ENCODE data around the gene DUOXA2.

Gene DUOXA2

DNA sequence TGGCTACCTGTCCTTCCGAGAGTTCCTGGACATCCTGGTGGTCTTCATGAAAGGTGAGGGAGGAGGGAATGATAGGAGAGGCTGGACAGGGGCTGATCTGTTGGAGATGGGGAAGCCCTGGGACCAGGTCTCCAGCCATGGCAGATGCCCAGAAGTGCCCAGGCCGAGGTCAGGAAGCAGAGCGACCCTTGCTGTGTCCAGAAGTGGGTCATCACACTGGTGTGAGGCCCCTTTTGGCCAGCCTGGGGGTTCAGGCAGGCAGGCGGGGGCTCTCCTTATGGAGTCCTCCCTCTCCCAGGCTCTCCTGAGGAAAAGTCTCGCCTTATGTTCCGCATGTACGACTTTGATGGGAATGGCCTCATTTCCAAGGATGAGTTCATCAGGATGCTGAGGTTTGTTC, 33.5 kb downstream of the DUOXA2 start:
- H3K4me3 Mint-ChIP-seq = no peak overlapping the region
- H3K27me3 Mint-ChIP-seq = no peaks in the 10 kb centered on the region
- no peaks in the 10 kb centered on the region for H3K9me3 Mint-ChIP-seq
- H3K36me3 Mint-ChIP-seq (ENCODE audit: low read depth) = peaks cover 12% of the 10 kb centered on the region
- no peaks in the 10 kb centered on the region for H3K4me1 Mint-ChIP-seq (ENCODE audit: low read depth)
- no peak overlapping the region for H3K27ac Mint-ChIP-seq

DNA sequence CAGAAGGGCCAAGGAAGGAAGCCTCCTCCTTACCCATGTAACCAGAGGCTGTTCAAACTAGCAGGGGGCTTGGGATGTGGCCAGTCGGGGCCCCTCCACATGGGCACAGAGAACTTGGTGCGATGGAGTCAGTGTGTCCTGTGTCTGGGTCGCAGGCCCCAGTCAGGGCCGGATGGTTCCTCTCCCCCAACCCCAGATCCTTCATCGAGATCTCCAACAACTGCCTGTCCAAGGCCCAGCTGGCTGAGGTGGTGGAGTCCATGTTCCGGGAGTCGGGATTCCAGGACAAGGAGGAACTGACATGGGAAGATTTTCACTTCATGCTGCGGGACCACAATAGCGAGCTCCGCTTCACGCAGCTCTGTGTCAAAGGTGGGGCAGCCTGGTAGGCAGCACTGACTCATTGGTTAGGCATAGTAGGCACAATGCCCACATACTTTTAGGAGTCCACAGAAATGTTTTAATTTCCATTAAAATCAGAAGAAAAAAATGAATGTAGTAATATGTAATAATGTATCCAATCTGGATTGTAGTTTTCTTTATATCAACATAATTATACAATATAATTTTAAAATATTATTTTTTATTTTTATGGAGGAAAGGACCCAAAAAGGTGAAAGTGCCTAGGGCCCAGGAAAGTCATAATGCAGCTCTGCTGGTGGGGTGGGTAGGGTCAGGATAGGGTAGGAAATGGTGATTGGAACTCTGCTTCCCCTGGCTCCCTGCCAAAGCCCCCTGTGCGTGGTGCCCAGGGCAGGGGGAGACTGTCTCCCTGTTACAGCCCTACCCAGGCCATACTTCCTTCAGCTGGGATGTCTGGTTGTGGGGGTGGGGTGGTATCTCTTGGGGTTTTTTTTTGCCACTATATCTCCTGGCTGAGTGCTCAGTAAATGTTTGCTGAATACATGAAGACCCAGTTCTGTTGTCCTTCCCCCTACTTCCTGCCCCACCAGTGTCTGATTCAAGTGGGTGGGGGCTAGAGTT, 34.2 kb downstream of the DUOXA2 start:
- Mint-ChIP-seq H3K27ac (no peak overlapping the region), H3K27me3 (no peaks in the 10 kb centered on the region), H3K36me3 (ENCODE audit: low read depth) (peaks cover 12% of the 10 kb centered on the region), H3K4me3 (no peak overlapping the region), H3K4me1 (ENCODE audit: low read depth) (no peaks in the 10 kb centered on the region), H3K9me3 (no peaks in the 10 kb centered on the region)

DNA sequence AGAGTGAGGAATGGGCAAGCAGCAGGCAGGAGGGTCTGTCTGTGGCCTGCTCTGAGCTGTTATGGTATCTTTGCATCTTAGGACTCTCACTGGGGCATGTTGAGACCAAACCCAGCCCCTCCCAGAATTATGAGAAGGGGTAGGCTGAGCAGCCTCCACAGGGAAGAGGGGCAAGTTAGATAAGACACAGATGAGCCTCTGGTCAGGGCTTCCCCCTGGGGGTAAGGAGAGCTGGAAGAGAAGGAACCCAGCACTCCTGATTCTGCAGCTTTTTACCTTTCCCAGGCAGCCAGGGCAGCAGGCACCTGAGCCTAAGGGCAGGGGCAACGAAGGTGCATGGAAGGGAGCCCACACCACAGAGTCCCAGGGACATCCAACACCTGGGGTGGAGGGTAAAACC, 34.9 kb downstream of the DUOXA2 start:
- Mint-ChIP-seq H3K27me3 (no peaks in the 10 kb centered on the region), H3K9me3 (no peaks in the 10 kb centered on the region)

DNA sequence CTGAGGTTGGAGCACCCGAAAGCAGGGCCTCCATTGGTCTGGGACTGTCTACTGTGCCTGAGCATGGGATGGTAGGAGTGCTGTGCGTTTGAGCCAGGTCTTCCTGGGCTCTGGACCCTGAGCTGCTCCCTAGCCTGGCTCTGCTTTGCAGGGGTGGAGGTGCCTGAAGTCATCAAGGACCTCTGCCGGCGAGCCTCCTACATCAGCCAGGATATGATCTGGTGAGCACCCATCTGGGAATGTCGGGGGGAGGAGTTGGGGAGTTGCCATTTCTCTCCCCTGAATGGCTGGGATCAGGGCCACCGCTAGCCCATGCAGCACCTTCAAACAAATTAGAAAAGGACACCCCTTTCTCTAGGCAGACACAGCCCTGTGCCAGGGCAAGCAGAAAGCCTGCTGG, 36.4 kb downstream of the DUOXA2 start:
- H3K4me1 Mint-ChIP-seq (ENCODE audit: low read depth) = no peaks in the 10 kb centered on the region
- no peaks in the 10 kb centered on the region for H3K27me3 Mint-ChIP-seq
- H3K9me3 Mint-ChIP-seq = no peaks in the 10 kb centered on the region
- H3K36me3 Mint-ChIP-seq (ENCODE audit: low read depth) = peaks cover 12% of the 10 kb centered on the region
- H3K4me3 Mint-ChIP-seq = no peak overlapping the region
- no peak overlapping the region for H3K27ac Mint-ChIP-seq

More for the DNA sequence above, 34.9 kb downstream of the DUOXA2 start:
- Mint-ChIP-seq H3K36me3 (ENCODE audit: low read depth) (peaks cover 12% of the 10 kb centered on the region), H3K4me1 (ENCODE audit: low read depth) (no peaks in the 10 kb centered on the region), H3K4me3 (no peak overlapping the region), H3K27ac (no peak overlapping the region)

DNA sequence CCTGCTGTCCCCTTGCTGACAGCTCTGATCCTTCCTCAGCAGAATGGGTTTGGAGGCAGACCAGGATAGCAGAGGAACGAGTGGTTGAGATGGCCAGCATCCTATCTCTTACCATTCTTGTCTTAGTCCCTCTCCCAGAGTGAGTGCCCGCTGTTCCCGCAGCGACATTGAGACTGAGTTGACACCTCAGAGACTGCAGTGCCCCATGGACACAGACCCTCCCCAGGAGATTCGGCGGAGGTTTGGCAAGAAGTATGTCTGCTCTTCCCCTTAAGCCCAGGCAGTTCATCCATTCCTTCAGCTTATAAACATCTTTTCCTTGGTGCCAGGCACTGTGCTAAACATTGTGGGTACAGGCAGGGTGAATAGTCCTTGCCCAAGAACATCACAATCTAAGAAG, 36.9 kb downstream of the DUOXA2 start:
- peaks cover 12% of the 10 kb centered on the region for H3K36me3 Mint-ChIP-seq (ENCODE audit: low read depth)
- no peaks in the 10 kb centered on the region for H3K9me3 Mint-ChIP-seq
- H3K27me3 Mint-ChIP-seq = no peaks in the 10 kb centered on the region
- H3K27ac Mint-ChIP-seq = no peak overlapping the region
- no peaks in the 10 kb centered on the region for H3K4me1 Mint-ChIP-seq (ENCODE audit: low read depth)
- H3K4me3 Mint-ChIP-seq = no peak overlapping the region

DNA sequence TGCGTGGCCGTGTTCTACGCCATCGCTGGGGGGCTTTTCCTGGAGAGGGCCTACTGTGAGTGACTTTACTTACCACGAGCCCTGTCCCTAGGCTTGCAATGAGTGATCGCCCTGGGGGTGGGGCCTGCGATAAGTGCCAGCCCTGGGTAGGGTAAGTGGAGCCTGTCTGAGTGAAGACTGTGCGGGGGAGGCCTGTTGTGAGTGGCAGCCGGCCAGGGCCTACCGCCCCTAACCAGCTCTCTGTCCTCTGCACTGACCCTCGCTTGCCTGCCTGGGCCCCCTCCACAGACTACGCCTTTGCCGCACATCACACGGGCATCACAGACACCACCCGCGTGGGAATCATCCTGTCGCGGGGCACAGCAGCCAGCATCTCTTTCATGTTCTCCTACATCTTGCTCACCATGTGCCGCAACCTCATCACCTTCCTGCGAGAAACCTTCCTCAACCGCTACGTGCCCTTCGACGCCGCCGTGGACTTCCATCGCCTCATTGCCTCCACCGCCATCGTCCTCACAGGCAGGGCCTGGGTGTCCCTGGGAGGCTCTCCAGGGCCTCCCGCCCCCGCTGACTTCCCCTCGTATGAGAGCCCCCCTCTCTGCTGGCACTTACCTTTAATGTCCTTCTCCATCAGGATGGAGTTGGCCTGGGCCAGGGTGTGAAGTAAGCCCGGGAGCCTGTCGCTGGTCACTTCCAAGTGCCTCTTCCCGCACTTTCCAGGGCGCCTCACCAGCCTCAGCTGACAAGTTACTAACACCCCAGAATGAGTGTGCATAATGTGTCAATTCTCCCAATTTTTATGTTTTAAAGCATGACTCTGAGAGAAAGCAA, 38.1 kb downstream of the DUOXA2 start:
- no peaks in the 10 kb centered on the region for H3K4me1 Mint-ChIP-seq (ENCODE audit: low read depth)
- H3K9me3 Mint-ChIP-seq = no peaks in the 10 kb centered on the region
- no peak overlapping the region for H3K27ac Mint-ChIP-seq
- peaks cover 12% of the 10 kb centered on the region for H3K36me3 Mint-ChIP-seq (ENCODE audit: low read depth)
- H3K4me3 Mint-ChIP-seq = no peak overlapping the region
- no peaks in the 10 kb centered on the region for H3K27me3 Mint-ChIP-seq

DNA sequence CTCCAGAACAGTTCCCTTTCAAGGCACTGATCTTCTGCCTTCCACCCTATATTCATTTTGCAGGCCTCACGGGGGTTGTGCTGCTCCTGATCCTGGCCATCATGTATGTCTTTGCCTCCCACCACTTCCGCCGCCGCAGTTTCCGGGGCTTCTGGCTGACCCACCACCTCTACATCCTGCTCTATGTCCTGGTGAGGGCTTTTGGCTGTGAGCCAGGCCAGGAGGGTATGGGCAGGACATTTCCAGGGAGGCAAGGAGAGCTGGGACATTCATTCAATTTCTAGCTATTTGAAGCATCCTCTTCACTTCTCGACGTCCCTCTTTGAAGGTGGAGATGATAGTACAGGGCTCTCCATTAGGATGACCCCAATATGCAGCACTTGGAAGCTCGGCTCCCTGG, 41.6 kb downstream of the DUOXA2 start:
- H3K4me1 Mint-ChIP-seq (ENCODE audit: low read depth) = no peaks in the 10 kb centered on the region
- H3K9me3 Mint-ChIP-seq = no peaks in the 10 kb centered on the region
- no peak overlapping the region for H3K4me3 Mint-ChIP-seq
- no peaks in the 10 kb centered on the region for H3K27me3 Mint-ChIP-seq
- no peak overlapping the region for H3K27ac Mint-ChIP-seq
- H3K36me3 Mint-ChIP-seq (ENCODE audit: low read depth) = peaks cover 12% of the 10 kb centered on the region

DNA sequence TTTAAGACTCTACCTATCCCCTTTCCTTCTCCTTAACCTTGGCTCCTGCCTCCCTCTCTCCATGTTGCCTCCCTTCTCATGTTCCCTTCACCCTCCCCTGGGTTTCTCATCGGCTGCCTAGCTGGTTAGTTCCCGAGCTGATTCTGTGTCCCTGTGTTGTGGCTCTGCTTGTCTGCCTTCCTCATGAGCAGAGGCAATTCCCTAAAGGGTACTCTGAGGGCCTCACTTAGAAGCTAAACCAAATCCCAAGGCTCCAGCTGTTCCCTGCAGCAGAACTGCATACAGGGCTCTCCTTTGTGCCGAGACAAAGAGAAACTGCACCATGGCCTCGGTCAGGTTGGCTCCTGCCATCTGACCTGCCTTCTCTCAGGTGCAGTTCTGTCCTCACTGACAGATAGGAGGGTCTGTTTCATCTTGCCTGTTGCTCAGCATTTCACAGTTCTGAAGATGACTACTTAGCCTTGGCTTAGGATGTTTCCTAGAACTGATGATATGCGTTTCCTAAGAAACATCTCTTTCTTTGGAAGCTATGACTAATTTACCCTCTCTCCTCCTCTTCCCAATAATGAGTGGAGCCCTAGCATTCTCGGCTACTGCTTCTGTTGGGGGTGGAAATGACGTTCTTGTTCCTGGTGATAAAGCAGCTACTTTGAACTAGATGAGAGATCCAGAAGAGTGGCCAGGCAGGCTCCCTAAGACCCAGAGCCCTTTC, 42.8 kb downstream of the DUOXA2 start:
- Mint-ChIP-seq H3K27me3 (no peaks in the 10 kb centered on the region), H3K4me1 (ENCODE audit: low read depth) (no peaks in the 10 kb centered on the region), H3K4me3 (no peak overlapping the region), H3K36me3 (ENCODE audit: low read depth) (peaks cover 7% of the 10 kb centered on the region), H3K9me3 (no peaks in the 10 kb centered on the region), H3K27ac (peak overlapping the region; percentile 23)

DNA sequence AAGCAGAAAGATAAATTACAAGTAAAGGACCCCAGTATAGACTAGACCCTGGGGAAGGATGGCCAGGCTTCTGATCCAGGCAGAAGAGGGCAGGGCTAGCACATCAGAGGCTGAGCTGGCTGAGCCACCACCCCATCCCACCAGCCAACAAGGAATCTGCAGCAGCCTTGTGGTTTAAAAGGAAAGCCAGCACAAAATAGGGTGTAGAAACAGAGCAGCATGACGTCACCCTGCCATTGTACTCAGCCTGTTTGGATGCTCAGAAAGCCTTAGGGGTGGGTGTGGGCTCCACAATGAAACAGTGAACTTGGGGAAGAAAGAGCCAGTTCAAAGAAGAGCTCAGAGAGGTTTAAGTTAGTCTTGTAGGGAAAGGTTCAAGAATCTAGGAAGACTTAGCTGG, 43.8 kb downstream of the DUOXA2 start:
- Mint-ChIP-seq H3K36me3 (ENCODE audit: low read depth) (no peaks in the 10 kb centered on the region), H3K9me3 (no peaks in the 10 kb centered on the region), H3K4me3 (no peak overlapping the region), H3K27me3 (no peaks in the 10 kb centered on the region), H3K27ac (no peak overlapping the region), H3K4me1 (ENCODE audit: low read depth) (no peaks in the 10 kb centered on the region)

DNA sequence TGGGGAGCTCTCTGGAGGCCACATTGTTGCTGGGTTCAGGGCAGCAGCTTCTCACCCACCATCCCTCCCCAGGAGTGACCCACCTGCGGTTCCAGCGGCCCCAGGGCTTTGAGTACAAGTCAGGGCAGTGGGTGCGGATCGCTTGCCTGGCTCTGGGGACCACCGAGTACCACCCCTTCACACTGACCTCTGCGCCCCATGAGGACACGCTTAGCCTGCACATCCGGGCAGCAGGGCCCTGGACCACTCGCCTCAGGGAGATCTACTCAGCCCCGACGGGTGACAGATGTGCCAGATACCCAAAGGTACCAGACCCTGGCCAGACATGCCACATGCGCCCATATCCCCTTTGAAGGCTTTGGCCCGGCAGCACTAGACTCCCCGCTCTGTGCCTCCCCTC, 47.5 kb downstream of the DUOXA2 start:
- H3K9me3 Mint-ChIP-seq = no peaks in the 10 kb centered on the region

DNA sequence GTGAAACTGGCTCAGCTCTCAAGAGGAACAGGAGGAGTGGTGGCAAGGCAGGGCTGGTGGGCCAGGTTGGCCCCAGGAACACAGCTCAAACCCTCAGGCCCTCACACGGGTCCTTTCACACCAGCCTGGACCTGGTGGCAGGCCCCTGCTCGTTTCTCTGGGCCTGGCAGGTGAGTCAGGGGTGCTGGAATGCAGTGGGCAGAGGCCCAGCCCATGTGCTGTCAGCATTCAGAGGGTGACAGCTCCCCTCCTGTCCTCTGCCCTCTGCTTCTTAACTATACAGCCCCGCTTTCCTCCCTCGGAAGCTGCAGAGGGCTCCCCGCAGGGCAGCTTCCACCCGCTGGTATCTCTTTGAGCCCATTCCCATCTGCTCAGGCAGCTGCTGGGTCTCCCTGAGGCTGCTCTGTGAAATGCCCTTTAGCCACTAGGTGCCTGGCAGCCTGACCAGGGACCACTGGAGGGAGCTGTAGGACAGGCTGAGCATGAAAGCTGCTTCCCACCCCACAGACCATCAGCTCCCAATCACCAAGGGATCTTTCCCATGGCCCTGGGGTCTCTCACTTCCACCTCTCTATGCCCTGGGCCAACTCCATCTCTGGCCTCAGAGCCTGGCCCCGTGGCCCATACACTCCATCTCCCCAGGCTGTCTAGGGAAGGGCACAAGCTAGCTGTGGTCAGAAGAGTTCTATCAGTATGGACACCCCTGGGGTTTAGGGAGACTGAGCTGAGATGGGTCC, 48.8 kb downstream of the DUOXA2 start:
- H3K9me3 Mint-ChIP-seq = no peaks in the 10 kb centered on the region
- H3K27ac Mint-ChIP-seq = no peak overlapping the region
- peaks cover 11% of the 10 kb centered on the region for H3K4me1 Mint-ChIP-seq (ENCODE audit: low read depth)
- no peaks in the 10 kb centered on the region for H3K36me3 Mint-ChIP-seq (ENCODE audit: low read depth)
- H3K27me3 Mint-ChIP-seq = no peaks in the 10 kb centered on the region
- H3K4me3 Mint-ChIP-seq = no peak overlapping the region

More for the DNA sequence above, 47.5 kb downstream of the DUOXA2 start:
- H3K36me3 Mint-ChIP-seq (ENCODE audit: low read depth) = no peaks in the 10 kb centered on the region
- H3K4me3 Mint-ChIP-seq = no peak overlapping the region
- H3K4me1 Mint-ChIP-seq (ENCODE audit: low read depth) = peaks cover 11% of the 10 kb centered on the region
- H3K27me3 Mint-ChIP-seq = no peaks in the 10 kb centered on the region
- H3K27ac Mint-ChIP-seq = no peak overlapping the region

DNA sequence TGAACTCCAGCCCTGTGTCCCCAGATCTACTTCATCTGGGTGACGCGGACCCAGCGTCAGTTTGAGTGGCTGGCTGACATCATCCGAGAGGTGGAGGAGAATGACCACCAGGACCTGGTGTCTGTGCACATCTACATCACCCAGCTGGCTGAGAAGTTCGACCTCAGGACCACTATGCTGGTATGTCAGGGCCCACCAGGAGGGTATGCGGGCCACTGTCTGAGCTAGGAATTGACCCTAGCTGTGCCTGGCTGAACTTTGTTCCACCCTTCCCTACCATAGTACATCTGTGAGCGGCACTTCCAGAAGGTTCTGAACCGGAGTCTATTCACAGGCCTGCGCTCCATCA, 49.4 kb downstream of the DUOXA2 start:
- Mint-ChIP-seq H3K9me3 (no peaks in the 10 kb centered on the region), H3K27ac (no peak overlapping the region), H3K27me3 (no peaks in the 10 kb centered on the region), H3K4me3 (no peak overlapping the region), H3K4me1 (ENCODE audit: low read depth) (peaks cover 11% of the 10 kb centered on the region), H3K36me3 (ENCODE audit: low read depth) (no peaks in the 10 kb centered on the region)

DNA sequence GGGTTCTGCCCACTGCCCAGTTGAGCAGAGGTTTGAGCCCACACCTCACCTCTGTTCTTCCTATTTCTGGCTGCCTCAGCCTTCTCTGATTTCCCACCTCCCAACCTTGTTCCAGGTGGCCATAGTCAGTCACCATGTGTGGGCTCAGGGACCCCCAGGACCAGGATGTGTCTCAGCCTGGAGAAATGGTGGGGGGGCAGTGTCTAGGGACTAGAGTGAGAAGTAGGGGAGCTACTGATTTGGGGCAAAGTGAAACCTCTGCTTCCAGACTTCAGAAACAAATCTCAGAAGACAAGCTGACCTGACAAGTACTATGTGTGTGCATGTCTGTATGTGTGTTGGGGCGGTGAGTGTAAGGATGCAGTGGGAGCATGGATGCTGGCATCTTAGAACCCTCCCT, 50.8 kb downstream of the DUOXA2 start:
- H3K27me3 Mint-ChIP-seq = no peaks in the 10 kb centered on the region
- H3K27ac Mint-ChIP-seq = peak overlapping the region; percentile 71
- H3K4me3 Mint-ChIP-seq = no peak overlapping the region
- H3K9me3 Mint-ChIP-seq = no peaks in the 10 kb centered on the region
- peaks cover 11% of the 10 kb centered on the region for H3K4me1 Mint-ChIP-seq (ENCODE audit: low read depth)
- no peaks in the 10 kb centered on the region for H3K36me3 Mint-ChIP-seq (ENCODE audit: low read depth)

DNA sequence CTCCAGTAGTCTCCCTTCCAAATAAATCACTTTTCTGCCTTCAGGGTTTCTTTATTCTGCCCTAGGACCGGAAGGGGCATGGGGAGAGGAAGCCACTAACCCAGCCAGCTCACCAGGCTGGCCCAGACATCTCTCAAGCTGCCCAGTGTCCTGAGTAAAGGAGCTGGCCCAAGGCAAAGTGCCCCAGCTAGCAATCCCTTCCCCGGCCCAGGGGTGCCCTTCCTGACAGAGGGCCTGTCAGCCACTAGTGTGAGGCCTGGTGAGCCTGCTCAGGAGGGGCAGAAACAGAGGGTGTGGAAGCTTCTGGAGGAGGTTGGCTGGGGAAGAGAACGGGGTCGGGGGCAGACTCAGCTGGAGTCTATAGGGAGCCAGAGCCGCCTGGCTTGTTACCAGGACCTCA, 51.4 kb downstream of the DUOXA2 start:
- Mint-ChIP-seq H3K27me3 (no peaks in the 10 kb centered on the region), H3K9me3 (no peaks in the 10 kb centered on the region), H3K4me3 (peak overlapping the region; percentile 78), H3K36me3 (ENCODE audit: low read depth) (no peaks in the 10 kb centered on the region), H3K27ac (peak overlapping the region; percentile 87), H3K4me1 (ENCODE audit: low read depth) (peaks cover 11% of the 10 kb centered on the region)
